ENCODE measurements around the gene FAM111A. TPM values are rescaled to one million over a fixed set of nuclear protein-coding genes. Genes with fewer than 3 reads are reported as not detected.

The FAM111A gene
- total and polyA plus RNA-seq, 9 of the 15 experiments (the other 6 are each of a cell fraction or from before 2014, with no cell fraction given), result 14.8 to 30.6 (median 20.1) TPM

- no peak for TF ChIP-seq DMBX1 (CRISPR knock-in tag; IDR thresholded peaks at IDR 0.05; ENCODE audit: borderline replicate concordance)
- TF ChIP-seq VEZF1 (CRISPR knock-in tag; IDR thresholded peaks at IDR 0.05), result peak; percentile 42; the same call in 1 of the 2 replicates
- TF ChIP-seq MNT (conservative IDR thresholded peaks at IDR 0.05), result peak in 1 of 2 experiments; percentile 60; a peak in 3 of 4 replicates
- TF ChIP-seq RBFOX2 (IDR thresholded peaks at IDR 0.05; ENCODE audit: low read depth, low read length), result peak; percentile 80
- TF ChIP-seq MAZ (CRISPR knock-in tag; conservative IDR thresholded peaks at IDR 0.05 in 1 of 2, IDR thresholded peaks at IDR 0.05 in 1 of 2), result peak in 1 of 2 experiments; percentile 81; a peak in 3 of 4 replicates
- TF ChIP-seq NFYB (IDR thresholded peaks at IDR 0.05; ENCODE audit: extremely low read depth, insufficient read length), result peak; percentile 53
- 0 out of 2 replicates have a peak, but pooled peaks have one; percentile 38 for TF ChIP-seq ATF7 (IDR thresholded peaks at IDR 0.05)
- peak in 1 of 2 experiments; percentile 27; a peak in 2 of 4 replicates for TF ChIP-seq RAD21 (CRISPR knock-in tag; conservative IDR thresholded peaks at IDR 0.05 in 1 of 2, IDR thresholded peaks at IDR 0.05 in 1 of 2)
- peak; percentile 50; the same call in 1 of the 2 replicates for TF ChIP-seq TAF7 (tag; IDR thresholded peaks at IDR 0.05)
- peak; percentile 63; the same call in 1 of the 2 replicates for TF ChIP-seq ZBTB2 (IDR thresholded peaks at IDR 0.05)
- TF ChIP-seq E2F1 (CRISPR knock-in tag; IDR thresholded peaks at IDR 0.05), result peak; percentile 48; the same call in 1 of the 2 replicates
- no peak for TF ChIP-seq CBFA2T3 (IDR thresholded peaks at IDR 0.05)
- peak; percentile 28 for TF ChIP-seq POLR2B (IDR thresholded peaks at IDR 0.05; ENCODE audit: low read depth, partially characterized antibody)
- TF ChIP-seq MCM3 (IDR thresholded peaks at IDR 0.05), result no peak
- no peak for TF ChIP-seq SMARCE1 (IDR thresholded peaks at IDR 0.05)
- TF ChIP-seq SMARCA4 (IDR thresholded peaks at IDR 0.05), result 0 out of 2 replicates have a peak, but pooled peaks have one; percentile 53
- peak; percentile 41; the same call in 1 of the 2 replicates for TF ChIP-seq USF1 (CRISPR knock-in tag; IDR thresholded peaks at IDR 0.05)
Observed at GRCh38 chr11:59142530-59143507, at the start of gene FAM111A (continued).
